Skeletal muscle cell (primary cell): ENCODE data around the gene MDFIC.

ENCODE experiments used
- DNase-seq: peaks from one replicate; pipeline ENCODE4 v3.0.0-alpha.2; 2010; ENCODE audit warnings: low read depth
- H3K4me3 ChIP-seq: 2 replicates; pipeline ENCODE4 v1.5.1; 2011; ENCODE audit warnings: low read depth, mild to moderate bottlenecking, control low read depth, low read length, moderate library complexity

The MDFIC gene

DNA sequence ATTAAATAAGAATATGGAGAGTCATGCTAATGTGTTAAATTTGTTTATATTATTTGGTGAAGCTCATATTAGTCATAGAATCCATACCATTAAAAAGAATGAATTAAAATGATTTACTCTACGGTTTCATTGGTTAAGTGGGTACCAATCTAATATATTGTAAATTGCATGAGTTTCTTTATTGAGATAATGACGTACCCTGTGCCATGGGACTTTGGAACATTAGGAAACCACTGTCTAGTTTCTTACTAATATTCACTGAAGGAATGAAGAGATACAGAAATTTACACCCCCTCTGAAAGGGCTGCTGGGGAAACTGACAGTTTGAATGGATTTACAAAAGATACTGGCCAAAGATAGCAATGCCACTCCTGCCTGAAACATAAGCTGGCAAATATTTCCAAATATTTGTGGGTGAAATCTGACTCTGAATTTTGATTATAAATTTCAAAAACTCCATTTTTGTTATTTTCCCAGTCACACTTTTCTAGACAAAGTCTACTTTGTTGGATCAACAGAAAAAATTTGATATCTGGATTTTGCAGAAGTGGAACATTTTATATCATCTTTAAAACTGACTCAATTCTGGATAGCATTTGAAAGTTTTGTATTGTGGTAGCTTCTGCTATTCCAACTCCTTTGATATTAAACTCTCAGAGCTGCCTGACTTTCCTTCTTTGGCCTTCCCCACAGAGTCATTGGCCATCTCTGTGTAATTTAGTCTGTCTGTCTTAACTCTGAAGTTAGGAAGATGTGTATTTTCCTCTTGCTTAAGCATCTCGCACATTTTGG is 22.3 kb downstream of the MDFIC start:
- DNase-seq = no peak
- H3K4me3 ChIP-seq = no peak overlapping the region

DNA sequence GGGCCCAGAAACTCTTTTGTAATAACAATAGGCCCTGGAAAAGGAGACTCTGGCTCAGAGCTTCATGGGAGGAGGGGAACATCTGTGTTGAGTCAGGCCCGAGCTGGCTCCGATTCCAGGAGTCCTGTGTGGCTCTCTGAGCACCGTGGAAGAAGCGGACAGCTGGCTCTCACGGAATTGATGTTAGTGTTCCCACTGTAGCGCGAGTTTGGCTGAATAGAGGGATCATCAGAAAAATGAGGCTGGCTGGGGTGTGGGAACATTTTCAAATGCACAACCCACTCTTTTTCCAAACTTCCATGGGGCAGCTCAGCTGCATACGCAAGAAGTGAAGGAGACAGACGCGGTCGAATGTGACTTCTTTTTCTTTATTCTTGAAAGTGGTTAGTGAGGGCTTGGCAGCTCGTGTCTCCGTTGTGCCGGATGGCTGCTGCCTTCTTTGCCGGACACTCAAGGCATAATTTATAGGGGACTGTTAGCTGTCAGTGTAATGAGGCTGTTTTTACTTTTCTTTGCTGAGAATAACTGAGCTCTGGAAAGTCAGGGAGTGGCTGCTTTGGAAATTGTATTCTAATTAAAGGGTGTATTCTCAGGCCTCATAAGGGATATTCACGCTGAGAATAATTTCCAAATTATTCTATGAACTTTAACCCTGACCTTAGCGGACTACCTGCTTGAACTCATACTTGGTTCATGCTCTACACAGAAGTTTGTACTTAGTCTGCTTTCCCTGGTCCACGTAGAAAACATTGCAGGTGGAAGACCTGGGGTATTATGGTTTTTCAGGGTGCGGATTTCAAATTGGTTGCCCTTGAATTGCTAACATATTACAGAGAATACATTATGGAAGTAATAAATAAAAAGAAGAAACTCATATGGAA is 23.1 kb downstream of the MDFIC start:
- peak overlapping the region; percentile 35 for H3K4me3 ChIP-seq
- peak; percentile 94 for DNase-seq

DNA sequence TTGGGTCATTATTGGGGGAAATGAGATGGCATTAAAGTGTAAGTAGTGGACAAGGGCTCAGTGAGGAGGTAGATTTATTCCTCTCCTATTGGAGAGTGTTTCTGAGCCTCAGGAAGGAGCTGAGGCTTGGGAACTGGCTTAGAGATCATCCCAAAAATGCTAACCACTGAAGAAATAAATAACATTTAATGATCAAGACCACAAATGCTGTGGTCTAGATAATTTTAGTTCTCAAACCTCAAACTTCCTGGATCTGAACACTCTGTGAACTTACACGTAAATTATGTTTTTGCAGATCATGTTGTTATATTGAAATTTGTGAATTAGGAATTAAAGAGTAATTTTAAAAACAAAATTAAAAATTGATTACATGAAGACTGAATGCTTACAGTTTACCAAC is 27.3 kb downstream of the MDFIC start:
- DNase-seq = no peak

DNA sequence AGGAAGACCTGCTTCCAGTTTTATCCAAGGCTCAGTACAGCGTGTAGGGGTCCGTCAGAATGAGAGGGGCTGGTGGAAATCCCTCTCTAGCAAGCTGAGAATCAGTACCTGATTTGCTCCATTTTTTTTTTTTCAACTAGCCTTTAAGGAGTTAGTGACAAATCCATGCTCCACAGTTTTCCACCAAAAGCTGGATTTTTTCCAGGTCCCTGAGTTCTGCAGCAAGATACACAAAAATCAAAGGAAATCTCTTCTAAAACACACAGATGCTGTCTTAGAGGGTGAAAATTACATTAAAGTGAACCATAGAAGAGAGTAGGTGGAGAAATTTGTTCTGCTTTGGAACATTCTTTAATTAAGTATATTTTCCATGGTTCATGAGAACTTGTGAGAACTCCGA is 30.4 kb downstream of the MDFIC start:
- no peak overlapping the region for H3K4me3 ChIP-seq
- DNase-seq = no peak

More for the DNA sequence above, 27.3 kb downstream of the MDFIC start:
- no peak overlapping the region for H3K4me3 ChIP-seq

DNA sequence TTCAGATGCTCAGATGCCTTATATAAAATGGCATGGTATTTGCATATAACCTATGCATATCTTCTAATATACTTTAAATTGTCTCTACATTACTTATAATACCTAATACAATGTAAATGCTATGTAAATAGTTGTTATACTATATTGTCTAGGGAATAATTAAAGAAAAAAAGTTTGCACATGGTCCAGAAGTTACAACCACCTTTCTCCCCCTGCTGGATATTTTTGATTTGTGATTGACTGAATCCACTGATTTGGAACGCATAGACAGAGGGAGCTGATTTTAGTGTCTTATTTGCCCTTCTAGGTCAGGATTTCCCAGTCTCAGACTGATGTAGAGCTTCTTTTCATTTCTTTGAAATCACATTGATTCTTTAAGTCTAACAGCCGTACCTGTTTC is 31.8 kb downstream of the MDFIC start:
- no peak overlapping the region for H3K4me3 ChIP-seq
- no peak for DNase-seq

DNA sequence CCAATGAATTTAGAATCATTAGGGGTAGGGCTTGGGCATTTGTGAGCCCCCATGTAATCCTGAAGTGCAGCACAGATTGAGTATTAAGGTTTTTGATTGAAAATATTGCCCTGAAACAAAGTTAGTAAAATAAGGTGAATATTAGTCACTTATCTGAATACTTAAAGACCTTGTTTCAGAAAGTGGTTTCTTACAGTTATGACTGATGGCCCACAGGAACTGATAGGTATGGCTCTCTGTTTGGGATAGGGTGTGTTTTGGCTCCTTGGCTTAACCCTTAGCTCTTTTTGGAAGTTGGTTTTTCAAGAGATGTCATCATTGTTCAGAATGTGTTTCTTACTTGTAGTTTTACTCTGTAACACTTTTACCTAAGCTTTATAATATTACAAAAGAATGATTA is 34.8 kb downstream of the MDFIC start:
- H3K4me3 ChIP-seq = no peak overlapping the region
- no peak for DNase-seq

DNA sequence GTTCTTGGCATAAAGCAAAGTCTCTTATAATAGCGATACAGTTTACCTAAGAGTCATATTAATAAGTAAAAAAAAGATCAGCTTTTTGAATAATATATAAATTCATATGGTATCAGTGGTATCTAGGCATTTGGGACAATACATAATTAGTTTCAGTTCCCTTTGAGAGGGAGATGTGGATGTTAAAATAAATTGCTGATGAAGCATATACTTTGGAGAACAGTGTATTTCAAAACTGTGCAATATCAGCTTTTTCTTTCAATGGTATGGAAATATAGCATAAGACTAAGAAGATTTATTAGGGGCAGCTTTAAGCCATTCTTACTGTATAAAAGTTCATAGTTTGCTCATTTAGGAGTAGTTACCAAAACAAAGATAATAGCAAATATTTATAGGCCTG is 35.5 kb downstream of the MDFIC start:
- no peak for DNase-seq
- no peak overlapping the region for H3K4me3 ChIP-seq

DNA sequence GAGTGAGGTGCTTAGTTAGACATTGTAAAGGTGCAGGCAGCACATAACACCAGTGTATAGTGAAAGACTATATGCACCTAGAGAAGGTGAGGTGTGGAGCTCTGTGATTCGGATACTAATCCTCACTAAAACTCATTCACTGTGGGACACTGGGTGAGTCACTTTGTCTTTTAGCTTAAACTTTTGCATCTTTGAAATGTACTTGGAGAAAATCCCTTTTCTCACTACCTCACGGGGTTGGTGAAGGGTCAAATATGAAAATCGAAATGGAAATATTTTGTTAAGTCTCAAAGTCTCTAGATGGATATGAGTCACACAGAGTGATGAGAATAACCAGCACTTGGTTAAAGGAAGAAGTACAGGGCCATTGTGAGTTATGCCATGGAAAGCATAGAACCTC is 38.0 kb downstream of the MDFIC start:
- no peak for DNase-seq
- H3K4me3 ChIP-seq = no peak overlapping the region

DNA sequence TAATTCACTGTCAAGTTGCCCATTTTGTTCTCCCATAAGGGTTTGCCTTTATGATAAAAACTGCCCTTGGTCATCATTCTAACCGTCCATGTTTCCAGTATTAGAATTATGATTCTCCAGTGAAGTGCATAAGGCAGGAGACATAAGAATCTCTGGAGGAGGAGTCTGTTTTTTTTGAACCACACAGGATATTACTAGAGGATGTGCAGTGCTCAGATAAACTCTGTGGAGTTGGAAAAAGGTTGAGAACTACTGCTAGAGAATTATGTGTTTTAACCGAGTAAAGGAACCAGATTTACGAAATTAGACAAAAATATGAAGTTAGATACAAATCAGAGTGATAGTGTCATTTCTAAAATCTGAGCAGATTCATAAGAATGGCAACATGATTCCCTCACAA is 40.5 kb downstream of the MDFIC start:
- no peak for DNase-seq

DNA sequence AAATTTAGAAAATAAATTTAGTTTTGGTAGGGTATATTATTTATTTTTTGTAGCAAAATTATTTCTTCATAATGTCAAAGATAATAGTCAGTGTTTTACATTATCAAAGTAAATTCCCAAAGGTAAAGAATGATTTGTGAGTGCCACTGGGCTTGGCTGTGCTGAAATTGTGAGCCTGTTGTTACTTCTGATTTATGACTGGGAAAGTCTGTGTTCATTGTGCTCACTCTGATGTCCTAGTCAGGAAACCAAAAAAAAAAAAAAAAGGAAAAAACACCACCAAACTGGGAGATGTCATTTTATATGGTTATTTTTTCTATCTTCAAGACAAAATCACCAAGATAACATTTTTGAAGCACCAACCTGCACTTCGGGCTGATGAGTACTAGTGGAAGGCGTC is 44.3 kb downstream of the MDFIC start:
- DNase-seq = no peak

More for the DNA sequence above, 40.5 kb downstream of the MDFIC start:
- H3K4me3 ChIP-seq = no peak overlapping the region

DNA sequence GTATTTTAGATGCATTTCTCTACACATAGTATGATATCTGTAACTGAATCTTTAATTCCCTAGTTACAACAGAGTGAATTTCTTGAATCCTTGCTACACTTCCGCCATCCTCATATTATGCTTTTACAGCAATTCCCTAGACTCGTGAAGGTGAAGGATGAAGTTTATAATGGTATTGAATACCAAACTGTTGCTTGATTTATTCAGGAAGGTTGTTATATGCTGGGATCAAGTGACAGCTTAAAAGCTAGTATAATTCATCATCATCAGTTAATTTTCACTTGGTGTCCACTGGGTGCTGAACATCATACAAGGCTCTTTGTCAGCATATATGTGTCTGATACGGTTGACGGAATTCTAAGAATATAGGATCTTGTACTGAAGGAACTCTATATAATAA is 47.2 kb downstream of the MDFIC start:
- no peak for DNase-seq

More for the DNA sequence above, 44.3 kb downstream of the MDFIC start:
- no peak overlapping the region for H3K4me3 ChIP-seq

DNA sequence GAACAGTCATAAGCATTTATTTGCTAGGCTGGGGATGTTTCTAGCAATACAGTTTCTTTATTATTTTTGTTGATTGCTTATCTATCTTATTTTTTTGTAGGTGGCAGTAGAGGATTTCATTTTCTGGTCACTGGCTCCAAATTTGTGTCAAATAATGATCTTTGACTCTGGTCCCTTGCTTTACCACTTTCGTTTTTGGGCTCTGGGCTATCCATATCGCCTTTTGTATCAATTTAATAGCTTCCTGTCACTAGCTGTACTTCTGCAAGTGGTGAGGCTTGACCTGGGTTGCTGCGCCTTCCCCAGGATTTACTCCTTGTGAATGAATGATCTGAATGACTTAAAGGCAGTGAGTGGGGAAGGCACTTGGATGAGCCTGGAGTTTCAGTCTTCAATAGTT is 48.4 kb downstream of the MDFIC start:
- H3K4me3 ChIP-seq = no peak overlapping the region
- no peak for DNase-seq

More for the DNA sequence above, 47.2 kb downstream of the MDFIC start:
- no peak overlapping the region for H3K4me3 ChIP-seq

DNA sequence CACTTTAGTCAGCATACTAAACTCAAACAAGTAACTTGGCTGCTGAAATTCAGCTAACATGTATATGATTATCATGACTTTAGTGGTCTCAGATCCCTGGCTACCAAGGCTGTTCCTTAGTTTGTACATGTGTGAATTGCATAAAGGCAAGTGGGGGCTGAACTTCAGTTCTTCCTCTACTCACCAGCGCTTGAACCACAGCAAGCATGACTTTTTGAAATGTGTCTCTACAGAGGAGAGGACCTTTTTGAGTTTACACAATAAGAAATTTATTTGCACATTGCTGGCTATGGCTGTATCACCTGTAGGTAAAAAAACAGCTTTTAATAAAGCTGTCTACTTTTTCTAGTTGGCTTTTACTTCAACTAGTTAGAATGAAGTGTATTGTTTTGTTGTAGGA is 48.8 kb downstream of the MDFIC start:
- no peak overlapping the region for H3K4me3 ChIP-seq
- no peak for DNase-seq

DNA sequence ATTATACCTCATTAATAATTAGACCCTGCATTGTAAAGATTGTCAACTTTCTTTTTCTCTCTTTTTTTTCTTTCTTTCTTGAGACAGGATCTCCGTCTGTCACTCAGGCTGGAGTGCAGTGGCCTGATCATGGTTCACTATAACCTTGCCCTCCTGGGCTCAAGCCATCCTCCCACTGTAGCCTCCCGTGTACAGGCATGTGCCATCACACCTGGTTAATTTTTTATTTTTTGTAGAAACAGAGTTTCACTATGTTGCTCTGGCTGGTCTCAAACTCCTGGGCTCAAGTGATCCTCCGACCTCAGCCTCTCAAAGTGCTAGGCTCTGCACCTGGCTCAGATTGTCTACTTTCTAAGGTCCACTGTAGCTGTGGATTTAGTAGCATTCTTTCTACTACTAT is 50.7 kb downstream of the MDFIC start:
- H3K4me3 ChIP-seq = no peak overlapping the region
- DNase-seq = no peak

DNA sequence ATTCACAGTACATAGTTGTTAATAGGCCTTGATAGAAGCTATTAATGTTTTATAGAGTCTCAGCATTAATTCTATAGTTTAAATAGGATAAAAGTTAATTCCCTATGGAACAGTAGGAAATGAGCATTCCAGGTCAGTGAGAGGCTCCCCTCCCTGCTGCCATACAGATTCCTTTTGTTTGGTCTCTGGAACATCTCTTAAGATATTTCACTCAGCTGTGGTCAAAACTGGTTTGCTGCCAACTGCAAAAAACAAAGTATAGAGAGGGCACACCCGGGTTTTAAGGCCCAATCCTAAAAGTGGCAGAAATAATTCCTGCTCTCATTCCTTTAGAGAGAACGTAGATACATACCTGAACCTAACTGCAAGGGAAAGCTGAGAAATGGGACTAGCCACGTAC is 51.3 kb downstream of the MDFIC start:
- H3K4me3 ChIP-seq = no peak overlapping the region
- DNase-seq = peak; percentile 51

DNA sequence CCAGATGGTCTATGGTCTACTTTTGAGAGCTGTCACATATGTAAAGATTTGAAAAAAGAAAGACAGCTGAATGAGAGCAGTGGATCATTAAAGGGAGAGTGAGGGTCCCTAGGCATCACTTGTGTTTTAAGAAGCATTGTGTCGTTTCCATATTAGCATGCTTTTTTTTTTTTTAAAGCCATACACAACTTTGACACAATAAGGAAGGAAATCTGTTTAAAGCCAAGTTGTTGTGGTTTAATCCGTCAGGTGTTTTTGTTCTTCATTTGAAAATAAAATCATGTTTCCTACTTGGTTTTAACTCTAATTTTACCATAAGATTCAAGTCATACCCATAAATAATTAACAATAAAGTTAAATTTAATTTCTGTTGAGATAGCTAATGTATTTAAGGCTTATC is 53.5 kb downstream of the MDFIC start:
- no peak for DNase-seq
- no peak overlapping the region for H3K4me3 ChIP-seq

DNA sequence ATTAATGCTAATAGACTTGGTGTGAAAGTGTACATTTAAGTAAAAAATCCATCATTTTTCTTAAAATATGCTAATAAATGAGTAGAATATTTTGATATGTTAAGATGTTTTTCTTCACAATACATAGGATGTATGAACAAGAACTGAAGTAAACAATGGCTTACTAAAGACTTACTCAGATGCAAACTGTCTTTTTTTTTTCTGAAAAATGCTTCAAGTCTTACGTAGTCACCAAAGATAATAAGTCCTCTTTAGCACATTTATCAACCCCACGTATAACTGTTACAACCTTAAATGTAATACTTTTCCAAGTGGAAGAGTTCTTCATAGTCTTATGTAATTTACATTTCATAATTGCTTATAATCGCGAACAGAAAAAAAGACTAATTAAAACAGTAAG is 54.8 kb downstream of the MDFIC start:
- no peak for DNase-seq
- H3K4me3 ChIP-seq = no peak overlapping the region

DNA sequence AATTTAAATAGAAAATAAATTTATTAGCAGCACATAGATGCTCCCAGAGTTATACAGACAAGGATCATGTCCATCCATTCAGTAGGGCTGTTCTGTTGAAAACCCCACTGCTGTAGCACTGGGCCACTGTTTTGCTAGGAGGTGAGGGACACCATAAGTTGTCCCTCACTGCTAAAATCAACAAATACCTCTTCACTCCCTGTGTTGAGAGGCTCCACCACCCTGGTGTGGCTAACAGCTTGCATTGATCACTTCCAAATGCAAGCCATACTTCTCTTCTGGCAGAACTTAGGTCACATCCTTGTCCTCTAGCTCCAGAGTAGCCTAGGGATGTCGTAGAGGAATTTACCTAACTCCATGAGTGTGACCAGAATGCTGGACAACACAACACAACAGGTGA is 55.4 kb downstream of the MDFIC start:
- no peak for DNase-seq
- no peak overlapping the region for H3K4me3 ChIP-seq

DNA sequence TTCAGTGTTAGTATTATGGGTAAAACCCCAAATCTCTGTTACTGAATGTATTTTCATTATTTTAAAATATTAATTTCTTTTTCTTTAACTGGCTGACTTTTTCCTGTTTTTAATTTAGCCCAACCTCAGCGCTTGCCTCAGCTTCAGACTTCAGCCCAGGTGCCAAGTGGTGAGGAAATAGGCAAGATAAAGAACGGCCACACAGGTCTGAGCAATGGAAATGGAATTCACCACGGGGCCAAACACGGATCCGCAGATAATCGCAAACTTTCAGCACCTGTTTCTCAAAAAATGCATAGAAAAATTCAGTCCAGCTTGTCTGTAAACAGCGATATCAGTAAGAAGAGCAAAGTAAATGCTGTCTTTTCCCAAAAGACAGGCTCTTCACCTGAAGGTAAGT is 57.5 kb downstream of the MDFIC start:
- no peak overlapping the region for H3K4me3 ChIP-seq
- DNase-seq = peak; percentile 10

DNA sequence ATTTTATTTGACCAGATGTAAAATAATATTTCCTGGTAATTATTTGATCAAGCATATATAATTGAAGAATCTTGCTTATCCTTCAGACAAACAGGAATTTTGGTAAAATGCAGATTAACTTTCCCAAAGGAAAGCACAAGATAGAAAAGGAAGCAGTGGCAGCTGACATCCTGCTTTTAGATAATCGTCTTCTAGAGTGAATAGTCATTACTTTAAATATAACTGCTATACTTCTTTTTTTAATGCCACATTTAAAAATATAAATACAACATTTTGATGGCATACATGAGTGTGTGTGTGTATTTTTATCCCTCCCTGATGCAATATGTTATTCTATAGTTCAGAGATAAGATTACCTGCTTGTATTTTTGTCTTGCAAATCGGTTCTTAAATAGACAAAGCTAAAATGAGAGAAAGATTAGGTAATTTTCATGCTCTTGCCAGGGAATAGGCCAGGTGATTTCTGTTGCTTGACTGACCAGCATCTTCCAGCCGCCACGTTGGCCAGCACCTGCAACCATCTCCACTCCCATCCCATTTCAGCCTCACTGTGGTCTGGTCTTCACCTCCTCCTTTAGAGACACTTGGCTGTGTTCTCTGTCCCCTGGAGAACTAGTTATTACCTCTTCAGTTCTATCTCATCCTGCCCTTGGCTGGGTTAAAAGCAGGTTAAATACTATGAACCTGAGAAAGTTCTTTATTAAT is 58.1 kb downstream of the MDFIC start:
- DNase-seq = no peak
- no peak overlapping the region for H3K4me3 ChIP-seq
